Measurements from ENCODE around the gene FCN2.
"Not testable (repeated sequence)": the region's sequence is repeated elsewhere in the genome, so short reads cannot be mapped to it uniquely, and the experiment has no call there.

The FCN2 gene

GRCh38 chr9:134855231-134855899 is 25.2 kb upstream of the FCN2 start:
- Histone ChIP-seq H3K4me1 (ENCODE audit: insufficient read depth, low read length) (no peaks in the 10 kb centered on the region), H3K9me3 (ENCODE audit: control insufficient read depth, insufficient read depth, low read length) (no peaks in the 10 kb centered on the region), H3K9ac (ENCODE audit: low read depth, low read length) (no peak overlapping the region), H3K36me3 (ENCODE audit: insufficient read depth, low read length) (no peaks in the 10 kb centered on the region)

GRCh38 chr9:134855900-134856377 is 24.7 kb upstream of the FCN2 start:
- Histone ChIP-seq H3K9ac (ENCODE audit: low read depth, low read length) (no peak overlapping the region), H3K36me3 (ENCODE audit: insufficient read depth, low read length) (no peaks in the 10 kb centered on the region), H3K4me1 (ENCODE audit: insufficient read depth, low read length) (no peaks in the 10 kb centered on the region), H3K9me3 (ENCODE audit: control insufficient read depth, insufficient read depth, low read length) (no peaks in the 10 kb centered on the region; the same call in 1 of the 2 replicates)

GRCh38 chr9:134857451-134857850 is 23.2 kb upstream of the FCN2 start:
- H3K36me3 ChIP-seq (ENCODE audit: insufficient read depth, low read length); H3K4me1 ChIP-seq (ENCODE audit: insufficient read depth, low read length); H3K9ac ChIP-seq (ENCODE audit: low read depth, low read length): not testable (repeated sequence)

GRCh38 chr9:134858051-134858841 is 22.4 kb upstream of the FCN2 start:
- H3K4me1 ChIP-seq (ENCODE audit: insufficient read depth, low read length), result no peaks in the 10 kb centered on the region

More at GRCh38 chr9:134857451-134857850, 23.2 kb upstream of the FCN2 start:
- H3K9me3 ChIP-seq (ENCODE audit: control insufficient read depth, insufficient read depth, low read length), result not testable (repeated sequence)

GRCh38 chr9:134860510-134860909 is 20.1 kb upstream of the FCN2 start:
- no peaks in the 10 kb centered on the region; the same call in 1 of the 2 replicates for H3K9me3 ChIP-seq (ENCODE audit: control insufficient read depth, insufficient read depth, low read length)

More at GRCh38 chr9:134858051-134858841, 22.4 kb upstream of the FCN2 start:
- Histone ChIP-seq H3K36me3 (ENCODE audit: insufficient read depth, low read length) (no peaks in the 10 kb centered on the region), H3K9ac (ENCODE audit: low read depth, low read length) (no peak overlapping the region), H3K9me3 (ENCODE audit: control insufficient read depth, insufficient read depth, low read length) (no peaks in the 10 kb centered on the region; the same call in 1 of the 2 replicates)

GRCh38 chr9:134861595-134862334 is 18.8 kb upstream of the FCN2 start:
- Histone ChIP-seq H3K9ac (ENCODE audit: low read depth, low read length) (no peak overlapping the region), H3K4me1 (ENCODE audit: insufficient read depth, low read length) (no peaks in the 10 kb centered on the region), H3K9me3 (ENCODE audit: control insufficient read depth, insufficient read depth, low read length) (no peaks in the 10 kb centered on the region; the same call in 1 of the 2 replicates), H3K36me3 (ENCODE audit: insufficient read depth, low read length) (no peaks in the 10 kb centered on the region)

More at GRCh38 chr9:134860510-134860909, 20.1 kb upstream of the FCN2 start:
- Histone ChIP-seq H3K36me3 (ENCODE audit: insufficient read depth, low read length) (no peaks in the 10 kb centered on the region), H3K4me1 (ENCODE audit: insufficient read depth, low read length) (no peaks in the 10 kb centered on the region), H3K9ac (ENCODE audit: low read depth, low read length) (no peak overlapping the region)

- Histone ChIP-seq H3K9ac (ENCODE audit: low read depth, low read length) (no peak overlapping the region), H3K4me1 (ENCODE audit: insufficient read depth, low read length) (no peaks in the 10 kb centered on the region), H3K36me3 (ENCODE audit: insufficient read depth, low read length) (no peaks in the 10 kb centered on the region), H3K9me3 (ENCODE audit: control insufficient read depth, insufficient read depth, low read length) (no peaks in the 10 kb centered on the region; the same call in 1 of the 2 replicates)
Measured at GRCh38 chr9:134863306-134863902, 17.2 kb upstream of the FCN2 start.

GRCh38 chr9:134863941-134864820 is 16.4 kb upstream of the FCN2 start:
- Histone ChIP-seq H3K9me3 (ENCODE audit: control insufficient read depth, insufficient read depth, low read length) (no peaks in the 10 kb centered on the region; the same call in 1 of the 2 replicates), H3K36me3 (ENCODE audit: insufficient read depth, low read length) (no peaks in the 10 kb centered on the region), H3K4me1 (ENCODE audit: insufficient read depth, low read length) (no peaks in the 10 kb centered on the region), H3K9ac (ENCODE audit: low read depth, low read length) (no peak overlapping the region)

GRCh38 chr9:134864821-134865190 is 15.8 kb upstream of the FCN2 start:
- Histone ChIP-seq H3K4me1 (ENCODE audit: insufficient read depth, low read length) (no peaks in the 10 kb centered on the region), H3K9ac (ENCODE audit: low read depth, low read length) (no peak overlapping the region)

GRCh38 chr9:134867917-134868750 is 12.5 kb upstream of the FCN2 start:
- H3K36me3 ChIP-seq (ENCODE audit: insufficient read depth, low read length), result no peaks in the 10 kb centered on the region
- H3K9ac ChIP-seq (ENCODE audit: low read depth, low read length), result no peak overlapping the region
- H3K4me1 ChIP-seq (ENCODE audit: insufficient read depth, low read length), result no peaks in the 10 kb centered on the region
- H3K9me3 ChIP-seq (ENCODE audit: control insufficient read depth, insufficient read depth, low read length), result no peaks in the 10 kb centered on the region

More at GRCh38 chr9:134864821-134865190, 15.8 kb upstream of the FCN2 start:
- no peaks in the 10 kb centered on the region for H3K36me3 ChIP-seq (ENCODE audit: insufficient read depth, low read length)
- H3K9me3 ChIP-seq (ENCODE audit: control insufficient read depth, insufficient read depth, low read length), result no peaks in the 10 kb centered on the region; the same call in 1 of the 2 replicates

GRCh38 chr9:134868751-134869553 is 11.7 kb upstream of the FCN2 start:
- H3K9ac ChIP-seq (ENCODE audit: low read depth, low read length), result no peak overlapping the region
- no peaks in the 10 kb centered on the region for H3K36me3 ChIP-seq (ENCODE audit: insufficient read depth, low read length)
- H3K4me1 ChIP-seq (ENCODE audit: insufficient read depth, low read length), result no peaks in the 10 kb centered on the region
- no peaks in the 10 kb centered on the region for H3K9me3 ChIP-seq (ENCODE audit: control insufficient read depth, insufficient read depth, low read length)

Measured in ES-I3 (cell line).